Rectal smooth muscle tissue (tissue), 1 donor: ENCODE results near the gene ADGRD1.

Source experiments
- H3K27ac ChIP-seq: one replicate; pipeline ENCODE4 v1.7.0; 2013; ENCODE audit warnings: low read depth, low read length, inconsistent platforms
- H3K27me3 ChIP-seq: one replicate; pipeline ENCODE4 v1.7.0; 2013; ENCODE audit warnings: low read length; ENCODE audit not compliant: control insufficient read depth, insufficient read depth
- H3K36me3 ChIP-seq: one replicate; pipeline ENCODE4 v1.7.0; 2013; ENCODE audit warnings: low read length; ENCODE audit not compliant: control insufficient read depth, insufficient read depth
- H3K4me1 ChIP-seq: one replicate; pipeline ENCODE4 v1.7.0; 2013; ENCODE audit warnings: low read length; ENCODE audit not compliant: control insufficient read depth, insufficient read depth
- H3K4me3 ChIP-seq: one replicate; pipeline ENCODE4 v1.7.0; 2013; ENCODE audit warnings: low read length
- H3K9ac ChIP-seq: one replicate; pipeline ENCODE4 v1.7.0; 2013; ENCODE audit warnings: low read length

Gene ADGRD1

GRCh38 chr12:130971925-130972585, 18.3 kb downstream of the ADGRD1 start:
- H3K27me3 ChIP-seq, result no peaks in the 10 kb centered on the region
- H3K4me3 ChIP-seq, result no peak overlapping the region
- H3K27ac ChIP-seq, result peak overlapping the region; percentile 39
- H3K36me3 ChIP-seq, result no peaks in the 10 kb centered on the region
- no peak overlapping the region for H3K9ac ChIP-seq
- no peaks in the 10 kb centered on the region for H3K4me1 ChIP-seq

DNA sequence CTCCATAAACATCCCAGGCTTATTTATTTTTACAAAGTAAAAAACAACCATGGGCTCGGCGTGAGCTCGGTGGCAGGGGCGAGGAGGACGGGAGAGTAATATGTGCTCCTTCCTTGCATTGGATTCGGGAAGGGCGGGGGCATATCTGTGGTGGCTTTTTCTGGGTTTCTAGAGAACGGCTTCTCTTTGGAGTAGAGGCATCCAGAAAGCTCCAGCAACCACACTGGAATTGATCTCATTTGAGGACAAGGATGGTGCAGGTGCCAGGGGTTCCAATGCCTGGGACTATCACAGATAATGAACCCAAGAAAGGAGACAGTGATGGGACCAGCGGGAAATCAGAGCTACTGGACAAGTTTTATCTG, 18.9 kb downstream of the ADGRD1 start:
- Histone ChIP-seq H3K27ac (peak overlapping the region; percentile 19), H3K4me1 (no peaks in the 10 kb centered on the region), H3K9ac (no peak overlapping the region), H3K27me3 (no peaks in the 10 kb centered on the region), H3K36me3 (no peaks in the 10 kb centered on the region), H3K4me3 (no peak overlapping the region)

- Histone ChIP-seq H3K27me3 (no peaks in the 10 kb centered on the region), H3K36me3 (no peaks in the 10 kb centered on the region), H3K4me3 (no peak overlapping the region), H3K27ac (no peak overlapping the region), H3K9ac (no peak overlapping the region), H3K4me1 (no peaks in the 10 kb centered on the region)
Measured at GRCh38 chr12:130973109-130973508, 19.4 kb downstream of the ADGRD1 start.

DNA sequence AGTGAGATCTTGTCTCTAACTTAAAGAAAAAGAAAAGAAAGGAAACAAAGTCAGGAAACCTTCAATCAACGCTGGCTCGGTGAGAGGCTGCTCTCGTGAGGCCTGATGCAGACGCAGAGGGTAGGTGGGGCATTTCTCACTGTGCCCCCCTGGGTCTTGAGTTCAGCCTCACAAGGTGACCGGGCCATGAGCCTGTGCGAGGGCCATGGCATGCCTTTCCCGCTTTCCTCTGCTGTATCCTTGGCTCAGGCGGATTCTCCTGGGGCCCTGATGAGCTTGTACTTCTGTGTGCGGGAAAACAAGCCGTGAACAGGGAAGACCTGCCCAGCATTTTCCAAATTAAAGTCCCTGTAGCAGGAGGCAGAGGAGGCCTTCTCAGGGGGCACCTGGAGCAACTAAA, 20.2 kb downstream of the ADGRD1 start:
- Histone ChIP-seq H3K27ac (no peak overlapping the region), H3K4me3 (no peak overlapping the region), H3K36me3 (no peaks in the 10 kb centered on the region), H3K27me3 (no peaks in the 10 kb centered on the region), H3K9ac (no peak overlapping the region), H3K4me1 (no peaks in the 10 kb centered on the region)

- Histone ChIP-seq H3K4me3 (no peak overlapping the region), H3K27ac (no peak overlapping the region), H3K27me3 (no peaks in the 10 kb centered on the region), H3K36me3 (no peaks in the 10 kb centered on the region), H3K4me1 (no peaks in the 10 kb centered on the region), H3K9ac (no peak overlapping the region)
Measured at GRCh38 chr12:130975116-130975515, 21.4 kb downstream of the ADGRD1 start.

GRCh38 chr12:130976171-130976720, 22.5 kb downstream of the ADGRD1 start:
- H3K4me1 ChIP-seq, result peaks cover 4% of the 10 kb centered on the region
- H3K4me3 ChIP-seq, result no peak overlapping the region
- no peak overlapping the region for H3K9ac ChIP-seq
- H3K36me3 ChIP-seq, result no peaks in the 10 kb centered on the region
- no peaks in the 10 kb centered on the region for H3K27me3 ChIP-seq
- H3K27ac ChIP-seq, result no peak overlapping the region

- no peak overlapping the region for H3K4me3 ChIP-seq
- no peak overlapping the region for H3K9ac ChIP-seq
- peaks cover 12% of the 10 kb centered on the region for H3K4me1 ChIP-seq
- H3K27me3 ChIP-seq, result no peaks in the 10 kb centered on the region
- H3K27ac ChIP-seq, result no peak overlapping the region
- H3K36me3 ChIP-seq, result no peaks in the 10 kb centered on the region
Measured at GRCh38 chr12:130977046-130977742, 23.5 kb downstream of the ADGRD1 start.

- Histone ChIP-seq H3K9ac (no peak overlapping the region), H3K4me3 (no peak overlapping the region), H3K27me3 (no peaks in the 10 kb centered on the region), H3K36me3 (no peaks in the 10 kb centered on the region), H3K27ac (no peak overlapping the region), H3K4me1 (peaks cover 12% of the 10 kb centered on the region)
Measured at GRCh38 chr12:130977743-130978095, 24.0 kb downstream of the ADGRD1 start.

- Histone ChIP-seq H3K27ac (no peak overlapping the region), H3K4me1 (peaks cover 12% of the 10 kb centered on the region)
Measured at GRCh38 chr12:130978785-130979184, 25.1 kb downstream of the ADGRD1 start.

GRCh38 chr12:130981074-130981742, 27.5 kb downstream of the ADGRD1 start:
- Histone ChIP-seq H3K27ac (no peak overlapping the region), H3K36me3 (no peaks in the 10 kb centered on the region), H3K9ac (no peak overlapping the region), H3K4me1 (peaks cover 12% of the 10 kb centered on the region), H3K27me3 (no peaks in the 10 kb centered on the region), H3K4me3 (no peak overlapping the region)

More at GRCh38 chr12:130978785-130979184, 25.1 kb downstream of the ADGRD1 start:
- Histone ChIP-seq H3K27me3 (no peaks in the 10 kb centered on the region), H3K36me3 (no peaks in the 10 kb centered on the region), H3K4me3 (no peak overlapping the region), H3K9ac (no peak overlapping the region)

GRCh38 chr12:130981911-130982310, 28.2 kb downstream of the ADGRD1 start:
- Histone ChIP-seq H3K27ac (no peak overlapping the region), H3K4me1 (peaks cover 12% of the 10 kb centered on the region), H3K4me3 (no peak overlapping the region), H3K36me3 (no peaks in the 10 kb centered on the region), H3K9ac (no peak overlapping the region), H3K27me3 (no peaks in the 10 kb centered on the region)

- no peaks in the 10 kb centered on the region for H3K36me3 ChIP-seq
- H3K27ac ChIP-seq, result no peak overlapping the region
- H3K9ac ChIP-seq, result no peak overlapping the region
- no peaks in the 10 kb centered on the region for H3K27me3 ChIP-seq
- peaks cover 12% of the 10 kb centered on the region for H3K4me1 ChIP-seq
- no peak overlapping the region for H3K4me3 ChIP-seq
Measured at GRCh38 chr12:130982565-130983225, 29.0 kb downstream of the ADGRD1 start.
